ENCODE data around the gene ZNF554. TPM values are rescaled to one million over a fixed set of nuclear protein-coding genes. Genes with fewer than 3 reads are reported as not detected.

Gene ZNF554
- 4.2 TPM for total RNA-seq
- long read RNA-seq, full-length matches to known transcripts = 7 of 12 reads
- long read RNA-seq, partial matches to known transcripts = 0 of 12 reads
- long read RNA-seq, other reads (novel, unspliced or antisense) = 5 of 12 reads

DNA sequence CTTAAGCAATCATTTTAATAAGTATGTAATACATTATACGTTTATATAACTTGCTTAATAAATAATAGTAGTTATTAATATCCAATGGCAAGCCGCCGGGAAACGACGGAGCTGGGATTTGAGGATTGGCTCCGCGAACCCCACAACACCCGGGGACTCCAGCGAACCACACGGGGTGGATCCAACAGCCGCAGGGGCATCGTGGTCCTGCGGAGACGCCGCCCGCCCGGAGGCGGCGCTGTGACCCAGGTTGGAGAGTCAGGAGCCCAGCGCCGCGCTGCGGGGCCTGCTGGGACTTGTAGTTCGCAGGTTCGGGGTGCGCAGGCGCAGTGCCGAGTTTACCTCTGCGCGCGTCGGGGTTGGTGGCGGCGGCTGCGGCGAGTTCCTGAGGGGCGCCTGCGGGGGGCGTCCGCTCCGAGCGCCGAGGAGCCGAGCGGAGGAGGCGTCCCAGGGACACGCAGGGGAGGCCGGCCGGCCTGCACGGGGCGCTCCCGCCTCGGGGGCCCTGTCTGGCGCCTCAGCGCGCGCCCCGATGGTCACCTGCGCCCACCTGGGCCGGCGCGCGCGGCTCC, at the start of gene ZNF554:
TSS of gene ZNF554 (plus strand) at position 329 of the 572 bp plus-strand sequence. CDS start at position 533, 204 bp downstream.
- Histone ChIP-seq H3K4me1 (peaks cover 16% of the 10 kb centered on the region), H3K36me3 (no peaks in the 10 kb centered on the region), H3K27ac (peak within 1 kb of the TSS; percentile 76), H3K27me3 (ENCODE audit: low read depth) (no peaks in the 10 kb centered on the region), H3K4me3 (peak within 1 kb of the TSS; percentile 91), H3K9me3 (no peaks in the 10 kb centered on the region)
- peak; percentile 99 for DNase-seq
- ATAC-seq = peak; percentile 98 to 99
- TF ChIP-seq, protein P1, sequence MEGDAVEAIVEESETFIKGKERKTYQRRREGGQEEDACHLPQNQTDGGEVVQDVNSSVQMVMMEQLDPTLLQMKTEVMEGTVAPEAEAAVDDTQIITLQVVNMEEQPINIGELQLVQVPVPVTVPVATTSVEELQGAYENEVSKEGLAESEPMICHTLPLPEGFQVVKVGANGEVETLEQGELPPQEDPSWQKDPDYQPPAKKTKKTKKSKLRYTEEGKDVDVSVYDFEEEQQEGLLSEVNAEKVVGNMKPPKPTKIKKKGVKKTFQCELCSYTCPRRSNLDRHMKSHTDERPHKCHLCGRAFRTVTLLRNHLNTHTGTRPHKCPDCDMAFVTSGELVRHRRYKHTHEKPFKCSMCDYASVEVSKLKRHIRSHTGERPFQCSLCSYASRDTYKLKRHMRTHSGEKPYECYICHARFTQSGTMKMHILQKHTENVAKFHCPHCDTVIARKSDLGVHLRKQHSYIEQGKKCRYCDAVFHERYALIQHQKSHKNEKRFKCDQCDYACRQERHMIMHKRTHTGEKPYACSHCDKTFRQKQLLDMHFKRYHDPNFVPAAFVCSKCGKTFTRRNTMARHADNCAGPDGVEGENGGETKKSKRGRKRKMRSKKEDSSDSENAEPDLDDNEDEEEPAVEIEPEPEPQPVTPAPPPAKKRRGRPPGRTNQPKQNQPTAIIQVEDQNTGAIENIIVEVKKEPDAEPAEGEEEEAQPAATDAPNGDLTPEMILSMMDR (IDR thresholded peaks at IDR 0.05) = peak; percentile 98
- intact Hi-C loops (cut with DNase I) = no loop called here

- H3K27me3 ChIP-seq (ENCODE audit: low read depth) = no peaks in the 10 kb centered on the region
- H3K9me3 ChIP-seq = no peaks in the 10 kb centered on the region
- peaks cover 36% of the 10 kb centered on the region for H3K4me1 ChIP-seq
- H3K4me3 ChIP-seq = no peak overlapping the region
- H3K27ac ChIP-seq = peak overlapping the region; percentile 40
- TF ChIP-seq, protein P1 (IDR thresholded peaks at IDR 0.05) = no peak
- H3K36me3 ChIP-seq = peaks cover 30% of the 10 kb centered on the region
- DNase-seq = no peak
- intact Hi-C loops (cut with DNase I) = no loop called here
- peak in 1 of 2 donors; percentile 22 for ATAC-seq
These were observed 49.3 kb upstream of the ZNF554 start for GRCh38 chr19:2770055-2771013.

GRCh38 chr19:2771786-2772674, 47.6 kb upstream of the ZNF554 start:
- Histone ChIP-seq H3K36me3 (peaks cover 16% of the 10 kb centered on the region), H3K27ac (no peak overlapping the region), H3K9me3 (no peaks in the 10 kb centered on the region), H3K4me1 (peaks cover 41% of the 10 kb centered on the region), H3K4me3 (no peak overlapping the region), H3K27me3 (ENCODE audit: low read depth) (no peaks in the 10 kb centered on the region)
- ATAC-seq (no peak), DNase-seq (no peak)
- intact Hi-C loops (cut with DNase I) = no loop called here
- TF ChIP-seq, protein P1 (IDR thresholded peaks at IDR 0.05) = no peak

- Histone ChIP-seq H3K27ac (peak overlapping the region; percentile 88), H3K4me3 (no peak overlapping the region), H3K9me3 (no peaks in the 10 kb centered on the region), H3K27me3 (ENCODE audit: low read depth) (no peaks in the 10 kb centered on the region), H3K4me1 (peaks cover 41% of the 10 kb centered on the region), H3K36me3 (peaks cover 9% of the 10 kb centered on the region)
- TF ChIP-seq, protein P1 (IDR thresholded peaks at IDR 0.05) = no peak
- DNase-seq (no peak), ATAC-seq (no peak)
- intact Hi-C loops (cut with DNase I) = no loop called here
These were observed 45.5 kb upstream of the ZNF554 start for GRCh38 chr19:2774083-2774679.

Data from lower lobe of right lung (tissue), 2 donors.